ENCODE data around the gene PAQR6.

DNA sequence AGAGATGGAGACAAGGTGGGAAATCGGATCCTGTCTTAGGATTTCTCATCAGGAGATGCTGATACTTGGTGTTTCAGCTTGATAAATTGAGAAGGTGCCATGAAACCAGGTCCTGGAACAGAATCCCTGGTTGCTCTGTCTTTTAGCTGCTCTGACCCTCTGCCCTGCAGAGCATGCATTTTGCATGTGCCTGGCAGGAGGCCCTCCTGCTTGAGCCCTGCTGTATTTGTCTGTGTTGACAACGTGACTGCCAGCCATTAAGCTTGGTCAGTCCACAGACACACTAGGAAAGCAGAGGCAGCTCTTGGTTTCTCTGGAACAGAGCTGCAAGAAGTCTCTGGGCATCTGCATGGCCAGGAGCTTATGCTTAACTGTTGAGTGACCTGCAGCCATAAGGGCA lies 51.4 kb downstream of the PAQR6 start:
- TF ChIP-seq, protein P1, sequence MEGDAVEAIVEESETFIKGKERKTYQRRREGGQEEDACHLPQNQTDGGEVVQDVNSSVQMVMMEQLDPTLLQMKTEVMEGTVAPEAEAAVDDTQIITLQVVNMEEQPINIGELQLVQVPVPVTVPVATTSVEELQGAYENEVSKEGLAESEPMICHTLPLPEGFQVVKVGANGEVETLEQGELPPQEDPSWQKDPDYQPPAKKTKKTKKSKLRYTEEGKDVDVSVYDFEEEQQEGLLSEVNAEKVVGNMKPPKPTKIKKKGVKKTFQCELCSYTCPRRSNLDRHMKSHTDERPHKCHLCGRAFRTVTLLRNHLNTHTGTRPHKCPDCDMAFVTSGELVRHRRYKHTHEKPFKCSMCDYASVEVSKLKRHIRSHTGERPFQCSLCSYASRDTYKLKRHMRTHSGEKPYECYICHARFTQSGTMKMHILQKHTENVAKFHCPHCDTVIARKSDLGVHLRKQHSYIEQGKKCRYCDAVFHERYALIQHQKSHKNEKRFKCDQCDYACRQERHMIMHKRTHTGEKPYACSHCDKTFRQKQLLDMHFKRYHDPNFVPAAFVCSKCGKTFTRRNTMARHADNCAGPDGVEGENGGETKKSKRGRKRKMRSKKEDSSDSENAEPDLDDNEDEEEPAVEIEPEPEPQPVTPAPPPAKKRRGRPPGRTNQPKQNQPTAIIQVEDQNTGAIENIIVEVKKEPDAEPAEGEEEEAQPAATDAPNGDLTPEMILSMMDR (IDR thresholded peaks at IDR 0.05): no peak
- no peak for TF ChIP-seq POLR2A (IDR thresholded peaks at IDR 0.05)
